GM12891 (cell line): ENCODE results near the gene STK10.

ENCODE experiments used
- POLR2A ChIP-seq: IDR thresholded peaks from 2 replicates; pipeline ENCODE4 v1.6.1; 2011; ENCODE audit warnings: low read depth, low read length, control low read depth
- POLR2AphosphoS5 ChIP-seq: IDR thresholded peaks from 2 replicates; pipeline ENCODE4 v1.6.1; 2011; ENCODE audit warnings: low read depth, low read length, control low read depth
- POU2F2 ChIP-seq: IDR thresholded peaks from 2 replicates; pipeline ENCODE4 v1.6.1; 2011; ENCODE audit warnings: low read depth, mild to moderate bottlenecking, control low read depth, low read length, moderate library complexity
- SPI1 ChIP-seq: IDR thresholded peaks from 2 replicates; pipeline ENCODE4 v1.6.1; 2011; ENCODE audit warnings: low read depth, low read length, control low read depth
- TAF1 ChIP-seq: IDR thresholded peaks from 2 replicates; pipeline ENCODE4 v1.6.1; 2011; ENCODE audit warnings: low read depth, low read length, control low read depth

- TF ChIP-seq POLR2A (no peak), POLR2AphosphoS5 (no peak), TAF1 (no peak), POU2F2 (no peak), SPI1 (no peak)
Measured at GRCh38 chr5:172095368-172096206, 92.4 kb downstream of the STK10 start.
